Measurements from ENCODE around the gene ACBD7.

GRCh38 chr10:15091418-15091817 lies 2.8 kb upstream of the ACBD7 start:
- no peak for TF ChIP-seq CTCF (IDR thresholded peaks at IDR 0.05; ENCODE audit: low read depth, low read length)
- TF ChIP-seq POLR2A (IDR thresholded peaks at IDR 0.05; ENCODE audit: extremely low read depth, insufficient read length) = no peak
- no peak for TF ChIP-seq MAX (IDR thresholded peaks at IDR 0.05; ENCODE audit: low read depth, low read length)
- no peak for TF ChIP-seq MYC (IDR thresholded peaks at IDR 0.05; ENCODE audit: low read depth, low read length)
